H54 (cell line): ENCODE results near the gene GDNF.

Source experiments
- DNase-seq: peaks from one replicate; pipeline ENCODE4 v3.0.0; 2011; ENCODE audit warnings: low spot score, mixed read lengths; ENCODE audit not compliant: insufficient read length
- FAIRE-seq: peaks from 3 replicates; lab custom pipeline; 2011; peaks lifted over from hg19 to GRCh38; lab: Jason Lieb, UNC
- POLR2A ChIP-seq: IDR thresholded peaks from 2 replicates; pipeline ENCODE4 v1.6.1; 2011; ENCODE audit warnings: low read depth, mild to moderate bottlenecking, low read length

The GDNF gene

GRCh38 chr5:37823433-37824152 lies 16.2 kb downstream of the GDNF start:
- no peak for DNase-seq
- no peak for FAIRE-seq
- no peak for TF ChIP-seq POLR2A

GRCh38 chr5:37816883-37817282 lies 23.0 kb downstream of the GDNF start:
- FAIRE-seq: no peak
- no peak for DNase-seq
- no peak for TF ChIP-seq POLR2A

- FAIRE-seq: no peak
- TF ChIP-seq POLR2A: no peak
Observed at GRCh38 chr5:37816331-37816730, 23.5 kb downstream of the GDNF start.

GRCh38 chr5:37815913-37816312 lies 23.9 kb downstream of the GDNF start:
- DNase-seq: no peak
- TF ChIP-seq POLR2A: no peak
- FAIRE-seq: no peak

More at GRCh38 chr5:37816331-37816730, 23.5 kb downstream of the GDNF start:
- DNase-seq: no peak

- DNase-seq (no peak), FAIRE-seq (peak; percentile 11)
- TF ChIP-seq POLR2A: no peak
Observed at GRCh38 chr5:37814699-37815098, 25.1 kb downstream of the GDNF start.

- no peak for FAIRE-seq
- TF ChIP-seq POLR2A: no peak
- DNase-seq: no peak
Observed at GRCh38 chr5:37812365-37812764, 27.5 kb downstream of the GDNF start.

- no peak for TF ChIP-seq POLR2A
- FAIRE-seq (no peak), DNase-seq (no peak)
Observed at GRCh38 chr5:37811866-37812265, 28.0 kb downstream of the GDNF start.

GRCh38 chr5:37810311-37810710 lies 29.5 kb downstream of the GDNF start:
- DNase-seq: no peak
- FAIRE-seq: no peak
- no peak for TF ChIP-seq POLR2A

GRCh38 chr5:37808945-37809344 lies 30.9 kb downstream of the GDNF start:
- no peak for FAIRE-seq
- TF ChIP-seq POLR2A: no peak
- DNase-seq: no peak

- FAIRE-seq: no peak
- TF ChIP-seq POLR2A: no peak
- no peak for DNase-seq
Observed at GRCh38 chr5:37807621-37808301, 32.1 kb downstream of the GDNF start.

GRCh38 chr5:37807015-37807414 lies 32.8 kb downstream of the GDNF start:
- TF ChIP-seq POLR2A: no peak
- FAIRE-seq (no peak), DNase-seq (no peak)

GRCh38 chr5:37806476-37806875 lies 33.4 kb downstream of the GDNF start:
- DNase-seq: no peak
- no peak for FAIRE-seq
- no peak for TF ChIP-seq POLR2A

- no peak for FAIRE-seq
- no peak for TF ChIP-seq POLR2A
- DNase-seq: no peak
Observed at GRCh38 chr5:37806016-37806415, 33.8 kb downstream of the GDNF start.

GRCh38 chr5:37804401-37804800 lies 35.4 kb downstream of the GDNF start:
- DNase-seq (no peak), FAIRE-seq (no peak)
- no peak for TF ChIP-seq POLR2A

- no peak for TF ChIP-seq POLR2A
Observed at GRCh38 chr5:37803487-37803886, 36.4 kb downstream of the GDNF start.

More at GRCh38 chr5:37803487-37803886, 36.4 kb downstream of the GDNF start:
- FAIRE-seq (no peak), DNase-seq (no peak)
